GM23248 (cell line): ENCODE results near the gene PKP1. TPM values are rescaled to one million over a fixed set of nuclear protein-coding genes. Genes with fewer than 3 reads are reported as not detected.

ENCODE experiments used
- DNase-seq: peaks from one replicate; pipeline ENCODE4 v3.0.0-alpha.2; 2015
- H2AFZ ChIP-seq: fragments of 200-600 bp; sonication (generic); 2 replicates; pipeline ENCODE4 v1.6.1; 2016; ENCODE audit warnings: antibody characterized with exemption
- H3F3A ChIP-seq: fragments of 200-600 bp; sonication (generic); 2 replicates; pipeline ENCODE4 v1.6.1; 2016; ENCODE audit warnings: mild to moderate bottlenecking, antibody characterized with exemption, mixed run types; ENCODE audit not compliant: insufficient read depth
- H3K27ac ChIP-seq: fragments of 200-600 bp; sonication (generic); 2 replicates; pipeline ENCODE4 v1.5.1; 2016; ENCODE audit warnings: mild to moderate bottlenecking
- H3K27me3 ChIP-seq: fragments of 200-600 bp; sonication (generic); replicated peaks from 2 replicates; pipeline ENCODE4 v1.6.1; 2016; ENCODE audit warnings: mild to moderate bottlenecking; ENCODE audit not compliant: insufficient read depth
- H3K36me3 ChIP-seq: fragments of 200-600 bp; sonication (generic); 2 replicates; pipeline ENCODE4 v1.6.1; 2016; ENCODE audit warnings: low read depth, mild to moderate bottlenecking
- H3K4me1 ChIP-seq: fragments of 200-600 bp; sonication (generic); 2 replicates; pipeline ENCODE4 v1.6.1; 2016; ENCODE audit warnings: mild to moderate bottlenecking; ENCODE audit not compliant: insufficient read depth
- H3K4me2 ChIP-seq: fragments of 200-600 bp; sonication (generic); one replicate; pipeline ENCODE4 v1.6.1; 2016; ENCODE audit warnings: mild to moderate bottlenecking; ENCODE audit not compliant: unreplicated experiment
- H3K4me3 ChIP-seq: fragments of 200-600 bp; sonication (generic); 2 replicates; pipeline ENCODE4 v1.5.1; 2016; ENCODE audit warnings: mild to moderate bottlenecking
- H3K79me2 ChIP-seq: fragments of 200-600 bp; sonication (generic); 2 replicates; pipeline ENCODE4 v1.6.1; 2016; ENCODE audit warnings: mild to moderate bottlenecking; ENCODE audit not compliant: insufficient read depth
- H3K9ac ChIP-seq: fragments of 200-600 bp; sonication (generic); 2 replicates; pipeline ENCODE4 v1.6.1; 2016; ENCODE audit warnings: mild to moderate bottlenecking
- H3K9me2 ChIP-seq: fragments of 200-600 bp; sonication (generic); 2 replicates; pipeline ENCODE4 v1.6.1; 2016; ENCODE audit warnings: mixed run types, mild to moderate bottlenecking, moderate library complexity; ENCODE audit not compliant: insufficient read depth
- H3K9me3 ChIP-seq: fragments of 200-600 bp; sonication (generic); one replicate; pipeline ENCODE4 v1.6.1; 2017; ENCODE audit warnings: low read depth
- H4K20me1 ChIP-seq: fragments of 200-600 bp; sonication (generic); 2 replicates; pipeline ENCODE4 v1.6.0; 2016; ENCODE audit not compliant: insufficient read depth
- EZH2 ChIP-seq: fragments of 200-600 bp; sonication (generic); IDR thresholded peaks from 2 replicates; pipeline ENCODE4 v1.6.1; 2018; ENCODE audit warnings: antibody characterized with exemption, mild to moderate bottlenecking; ENCODE audit not compliant: insufficient read depth, poor library complexity, severe bottlenecking
- EZH2phosphoT487 ChIP-seq: fragments of 200-600 bp; sonication (generic); IDR thresholded peaks from 2 replicates; pipeline ENCODE4 v1.6.1; 2018; ENCODE audit warnings: antibody characterized with exemption, moderate library complexity, mild to moderate bottlenecking, low read depth; ENCODE audit not compliant: insufficient read depth
- WGBS, 2 experiments: methylation state at CpG; one replicate each; pipeline ENCODE4 v1.1.6; 2015 to 2017; ENCODE audit warnings: low lambda C conversion rate in 2 of 2, low coverage in 1 of 2; ENCODE audit errors: missing lambda C conversion rate in 2 of 2; 5-methylcytosine and 5-hydroxymethylcytosine counted together
- in situ Hi-C: fragments of 300-500 bp; cut with MboI; formaldehyde crosslinking; loops from 2 replicates; pipeline ENCODE4 v1.15.0; 2020
- polyA plus RNA-seq: library from polyadenylated mRNA; unstranded; fragments of >200 nt; fragmentation: Nextera tagmentation; extraction: Ambion mirVana; gene quantifications from 2 replicates; pipeline ENCODE4 v1.2.1, GENCODE V29; 2016
- total RNA-seq: library from RNA; depleted of rRNA; stranded (reverse); fragments of >200 nt; shearing (Covaris generic); gene quantifications from 2 replicates; pipeline ENCODE4 v1.2.3, GENCODE V29; 2014

Gene PKP1
- total and polyA plus RNA-seq, 2 experiments from 2014 or later = 0.15 to 0.43 TPM

- H3K9ac ChIP-seq = no peak overlapping the region
- no peak for DNase-seq
- H3K4me1 ChIP-seq = no peaks in the 10 kb centered on the region
- 38 to 50% methylated on average over 1 of the region's 1 CpG for WGBS, 2 experiments
- no peaks in the 10 kb centered on the region for H3K9me2 ChIP-seq
- no peaks in the 10 kb centered on the region for H3F3A ChIP-seq
- H3K27ac ChIP-seq = no peak overlapping the region
- no peak overlapping the region for H3K4me3 ChIP-seq
- H3K27me3 ChIP-seq = peaks cover 68% of the 10 kb centered on the region
- H2AFZ ChIP-seq = no peak overlapping the region
- no peaks in the 10 kb centered on the region for H3K79me2 ChIP-seq
- no peaks in the 10 kb centered on the region for H4K20me1 ChIP-seq
- TF ChIP-seq EZH2 (no peak), EZH2phosphoT487 (no peak)
- H3K9me3 ChIP-seq = no peaks in the 10 kb centered on the region
- H3K36me3 ChIP-seq = no peaks in the 10 kb centered on the region
- in situ Hi-C loops = loop anchor here (10.0 kb wide), 1 partner anchor 110 kb away; no protein-coding TSS in a partner anchor
- no peak overlapping the region for H3K4me2 ChIP-seq
Observed at GRCh38 chr1:201245082-201245481, 38.2 kb upstream of the PKP1 start.

- DNase-seq = no peak
- no peaks in the 10 kb centered on the region for H3K9me2 ChIP-seq
- TF ChIP-seq EZH2 = no peak
- TF ChIP-seq EZH2phosphoT487 = no peak
- no peak overlapping the region for H3K4me3 ChIP-seq
- no peak overlapping the region for H3K9ac ChIP-seq
- no peaks in the 10 kb centered on the region for H3K9me3 ChIP-seq
- H3K27ac ChIP-seq = no peak overlapping the region
- H3K4me1 ChIP-seq = no peaks in the 10 kb centered on the region
- no peak overlapping the region for H3K4me2 ChIP-seq
- no peaks in the 10 kb centered on the region for H3K79me2 ChIP-seq
- peaks cover 33% of the 10 kb centered on the region for H3K27me3 ChIP-seq
- in situ Hi-C loops = loop anchor here (10.0 kb wide), 1 partner anchor 106 kb away; no protein-coding TSS in a partner anchor
- 83 to 90% methylated on average over 14 of the region's 14 CpGs for WGBS, 2 experiments
- no peak overlapping the region for H2AFZ ChIP-seq
- no peaks in the 10 kb centered on the region for H4K20me1 ChIP-seq
- no peaks in the 10 kb centered on the region for H3F3A ChIP-seq
- no peaks in the 10 kb centered on the region for H3K36me3 ChIP-seq
Observed at GRCh38 chr1:201248721-201249559, 34.4 kb upstream of the PKP1 start.

- Histone ChIP-seq H4K20me1 (no peaks in the 10 kb centered on the region), H3K9me2 (no peaks in the 10 kb centered on the region), H3K27me3 (peaks cover 17% of the 10 kb centered on the region), H3K4me2 (no peak overlapping the region), H3F3A (no peaks in the 10 kb centered on the region), H3K4me1 (no peaks in the 10 kb centered on the region), H3K4me3 (no peak overlapping the region), H3K27ac (no peak overlapping the region), H2AFZ (no peak overlapping the region), H3K36me3 (no peaks in the 10 kb centered on the region), H3K9ac (no peak overlapping the region), H3K9me3 (no peaks in the 10 kb centered on the region), H3K79me2 (no peaks in the 10 kb centered on the region)
- 54 to 57% methylated on average over 10 of the region's 10 CpGs for WGBS, 2 experiments
- TF ChIP-seq EZH2 (no peak), EZH2phosphoT487 (no peak)
- no peak for DNase-seq
- in situ Hi-C loops = no loop called here
Observed at GRCh38 chr1:201250326-201251011, 32.8 kb upstream of the PKP1 start.

GRCh38 chr1:201251411-201251810 lies 31.9 kb upstream of the PKP1 start:
- Histone ChIP-seq H3K9ac (no peak overlapping the region), H3K4me1 (no peaks in the 10 kb centered on the region), H4K20me1 (no peaks in the 10 kb centered on the region), H3F3A (no peaks in the 10 kb centered on the region), H3K36me3 (no peaks in the 10 kb centered on the region), H3K27ac (no peak overlapping the region), H3K27me3 (peaks cover 8% of the 10 kb centered on the region), H3K9me3 (no peaks in the 10 kb centered on the region), H3K4me2 (no peak overlapping the region), H3K9me2 (no peaks in the 10 kb centered on the region), H3K79me2 (no peaks in the 10 kb centered on the region), H3K4me3 (no peak overlapping the region), H2AFZ (no peak overlapping the region)
- TF ChIP-seq EZH2 = no peak
- no peak for TF ChIP-seq EZH2phosphoT487
- DNase-seq = no peak
- 55 to 58% methylated on average over 2 of the region's 2 CpGs for WGBS, 2 experiments
- in situ Hi-C loops = no loop called here
